Activated CD4-positive, alpha-beta T cell treated with anti-CD3 and anti-CD28 coated beads, Interleukin-10, Interleukin-2, amounts not matched to agents 100 ng/mL and 50 ng/mL, durations not matched to agents 16 hours and 8 hours (primary cell): ENCODE measurements around the gene SP6.
A peak's percentile ranks its signal among the peaks of the same experiment; 100 is the strongest.

Source experiments
- DNase-seq: peaks from one replicate; pipeline ENCODE4 v3.0.0-alpha.2; 2020

SP6 gene

GRCh38 chr17:47879028-47879585 is 28.1 kb upstream of the SP6 start:
- DNase-seq, result no peak

GRCh38 chr17:47878203-47879027 is 27.5 kb upstream of the SP6 start:
- DNase-seq, result no peak

- DNase-seq, result no peak
Measured at GRCh38 chr17:47877368-47878034, 26.5 kb upstream of the SP6 start.

- DNase-seq, result no peak
Measured at GRCh38 chr17:47875011-47875985, 24.3 kb upstream of the SP6 start.

GRCh38 chr17:47873200-47874090 is 22.5 kb upstream of the SP6 start:
- DNase-seq, result no peak

GRCh38 chr17:47872651-47873161 is 21.7 kb upstream of the SP6 start:
- no peak for DNase-seq

- no peak for DNase-seq
Measured at GRCh38 chr17:47872019-47872650, 21.2 kb upstream of the SP6 start.

- DNase-seq, result no peak
Measured at GRCh38 chr17:47871048-47871447, 20.1 kb upstream of the SP6 start.

- no peak for DNase-seq
Measured at GRCh38 chr17:47870056-47870455, 19.1 kb upstream of the SP6 start.

GRCh38 chr17:47869114-47869513 is 18.2 kb upstream of the SP6 start:
- no peak for DNase-seq

- DNase-seq, result no peak
Measured at GRCh38 chr17:47867813-47868533, 17.0 kb upstream of the SP6 start.

- no peak for DNase-seq
Measured at GRCh38 chr17:47866941-47867340, 16.0 kb upstream of the SP6 start.

GRCh38 chr17:47864791-47865216 is 13.8 kb upstream of the SP6 start:
- DNase-seq, result peak; percentile 66

- DNase-seq, result no peak
Measured at GRCh38 chr17:47862621-47863440, 11.9 kb upstream of the SP6 start.

GRCh38 chr17:47860386-47860785 is 9.4 kb upstream of the SP6 start:
- DNase-seq, result no peak

GRCh38 chr17:47857551-47858455 is 6.8 kb upstream of the SP6 start:
- DNase-seq, result no peak

- DNase-seq, result no peak
Measured at GRCh38 chr17:47856830-47857229, 5.9 kb upstream of the SP6 start.

GRCh38 chr17:47855737-47856136 is 4.8 kb upstream of the SP6 start:
- DNase-seq, result no peak
